Measurements from ENCODE around the gene ANO6.

The ANO6 gene

GRCh38 chr12:45409966-45410365 lies 194.1 kb downstream of the ANO6 start:
- DNase-seq: no peak

DNA sequence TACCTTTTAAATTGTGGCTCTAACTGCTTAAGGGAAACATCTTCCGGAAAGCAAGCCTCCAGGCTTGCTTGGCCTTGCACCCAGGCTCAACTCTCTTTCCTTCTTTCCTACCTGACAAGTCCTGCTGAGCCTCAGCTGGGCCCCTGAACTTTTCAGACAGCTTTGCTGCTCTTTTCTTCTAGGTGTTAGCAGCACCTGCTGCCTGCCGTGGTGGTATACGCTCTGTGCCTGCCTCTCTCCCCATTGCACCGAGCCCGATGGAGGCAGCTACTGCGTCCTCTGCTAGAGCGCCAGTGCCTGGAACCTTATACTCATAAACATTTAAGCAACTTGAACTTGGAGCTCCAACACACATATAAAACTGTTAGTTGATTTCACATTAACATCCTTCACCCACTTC lies 195.7 kb downstream of the ANO6 start:
- no peak for DNase-seq

DNA sequence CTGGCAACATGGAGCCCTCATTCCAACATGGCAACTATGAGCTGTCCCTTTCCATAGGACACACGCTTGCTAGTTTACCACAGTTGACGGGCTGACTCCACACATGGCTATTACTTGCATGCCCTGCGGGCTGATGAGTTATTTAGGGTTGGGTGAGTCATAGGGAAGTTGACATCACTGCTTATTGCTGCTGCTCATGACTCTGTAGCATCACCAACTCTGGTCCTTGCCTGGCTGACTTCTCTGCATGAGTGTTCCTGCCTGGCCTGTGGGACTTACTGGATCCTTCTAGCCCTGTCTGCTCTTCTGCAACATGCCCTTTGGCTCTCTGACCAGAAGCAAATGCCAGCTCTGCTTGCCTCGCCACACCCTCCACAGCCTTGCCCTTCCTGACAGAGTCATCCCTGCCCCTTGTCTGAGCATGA lies 199.5 kb downstream of the ANO6 start:
- peak in 1 of 2 donors; percentile 8 for DNase-seq

DNA sequence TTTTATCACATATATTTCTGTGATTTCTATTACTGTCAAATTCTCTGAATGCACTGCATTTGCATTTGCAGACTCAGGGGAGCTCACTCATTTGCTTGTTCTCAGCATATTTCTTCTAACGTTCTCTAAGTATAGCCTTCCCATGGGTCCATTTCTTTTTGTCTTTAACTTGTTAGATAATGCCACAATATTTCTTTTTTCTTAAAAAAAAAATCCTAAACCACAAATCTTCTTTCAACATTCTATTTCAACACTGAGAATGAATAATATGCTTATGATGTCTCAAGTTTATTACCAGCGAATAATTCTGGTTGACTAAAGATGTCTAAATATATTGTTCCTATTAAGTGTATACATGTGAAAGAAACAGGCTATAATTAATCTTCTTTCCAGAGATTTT lies 200.2 kb downstream of the ANO6 start:
- DNase-seq: no peak

GRCh38 chr12:45418520-45418919 lies 202.6 kb downstream of the ANO6 start:
- no peak for DNase-seq

DNA sequence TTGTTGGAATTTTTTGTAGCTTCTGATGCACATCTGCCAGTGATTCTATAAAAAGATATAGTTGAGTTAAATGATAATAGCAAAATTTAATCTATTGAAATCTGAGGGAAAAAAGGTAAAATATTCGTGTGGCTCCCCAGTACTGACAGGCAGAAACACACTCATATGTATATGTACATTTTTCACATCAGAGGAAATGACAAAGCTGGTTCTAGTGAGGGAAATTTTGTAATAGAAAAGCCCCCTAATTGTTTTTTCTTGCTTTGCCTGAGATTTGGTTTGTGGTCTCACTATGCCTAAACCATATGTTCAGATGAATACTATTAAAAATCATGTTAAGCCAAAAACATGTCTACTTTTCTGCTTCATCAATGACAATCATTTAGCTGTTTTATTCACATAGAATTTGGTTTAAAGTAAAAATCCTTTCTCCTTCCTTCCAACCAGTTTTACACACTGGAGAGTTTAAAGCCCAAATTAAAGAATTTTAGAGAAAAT lies 203.5 kb downstream of the ANO6 start:
- DNase-seq: no peak

DNA sequence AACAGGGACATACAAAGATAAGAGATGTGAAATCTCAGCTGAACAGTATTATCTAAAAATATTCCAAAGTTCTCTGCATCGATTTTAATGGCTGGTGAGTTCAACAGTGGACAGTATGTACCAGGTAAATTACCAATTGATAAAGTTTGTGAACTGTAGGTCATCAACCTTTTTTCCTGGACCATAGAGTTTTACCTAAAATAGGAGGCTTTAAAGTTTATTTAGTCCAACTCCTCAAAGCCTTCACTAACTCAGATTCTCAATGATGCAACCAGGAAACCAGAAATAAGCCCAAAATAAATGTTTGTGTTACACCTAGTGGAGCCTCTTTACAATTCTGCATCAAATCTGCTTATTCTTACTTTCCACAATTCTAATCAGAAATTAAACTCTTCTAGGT lies 205.8 kb downstream of the ANO6 start:
- DNase-seq: no peak

GRCh38 chr12:45423931-45424330 lies 208.0 kb downstream of the ANO6 start:
- DNase-seq: no peak

- DNase-seq: no peak
Observed at GRCh38 chr12:45425426-45425825, 209.5 kb downstream of the ANO6 start.

DNA sequence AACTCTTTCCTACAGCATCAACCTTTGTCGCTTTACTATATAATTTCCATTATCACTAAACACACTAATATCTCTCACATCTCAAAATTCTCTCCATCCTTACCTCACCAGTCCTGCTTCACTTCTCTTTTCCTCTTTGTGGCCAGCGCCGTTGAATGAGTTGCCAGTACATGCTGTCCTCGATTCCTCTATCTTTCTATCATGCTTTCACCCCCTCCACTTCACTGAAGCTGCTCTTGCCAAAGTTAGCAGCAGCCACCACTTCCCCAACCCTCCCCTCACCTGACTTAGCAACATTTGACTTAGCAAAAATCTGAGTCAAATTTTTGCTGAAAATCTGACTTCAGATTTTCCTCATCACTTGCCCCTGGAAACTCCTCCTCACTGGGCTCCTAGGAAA lies 210.4 kb downstream of the ANO6 start:
- no peak for DNase-seq

DNA sequence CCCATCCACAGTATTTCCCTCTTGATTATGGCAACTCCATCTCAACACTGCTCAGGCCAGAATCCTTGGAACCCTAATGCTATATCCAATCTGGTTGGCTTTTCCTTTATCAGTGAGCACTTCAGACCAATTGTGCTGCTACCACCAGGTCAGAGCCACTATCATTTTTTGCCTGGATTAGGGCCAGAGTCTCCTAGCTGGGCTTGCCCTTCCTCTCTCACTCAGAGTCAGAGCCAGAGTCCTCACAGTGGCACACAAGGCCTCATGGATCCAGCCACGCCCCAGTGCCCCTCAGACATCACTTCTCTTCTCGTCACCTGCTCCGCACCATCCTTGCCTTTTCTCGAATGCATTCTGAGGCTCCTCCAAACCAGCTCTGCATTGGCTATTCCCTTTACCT lies 211.1 kb downstream of the ANO6 start:
- DNase-seq: no peak

GRCh38 chr12:45429831-45430230 lies 213.9 kb downstream of the ANO6 start:
- no peak for DNase-seq

- DNase-seq: no peak
Observed at GRCh38 chr12:45431126-45431525, 215.2 kb downstream of the ANO6 start.

DNA sequence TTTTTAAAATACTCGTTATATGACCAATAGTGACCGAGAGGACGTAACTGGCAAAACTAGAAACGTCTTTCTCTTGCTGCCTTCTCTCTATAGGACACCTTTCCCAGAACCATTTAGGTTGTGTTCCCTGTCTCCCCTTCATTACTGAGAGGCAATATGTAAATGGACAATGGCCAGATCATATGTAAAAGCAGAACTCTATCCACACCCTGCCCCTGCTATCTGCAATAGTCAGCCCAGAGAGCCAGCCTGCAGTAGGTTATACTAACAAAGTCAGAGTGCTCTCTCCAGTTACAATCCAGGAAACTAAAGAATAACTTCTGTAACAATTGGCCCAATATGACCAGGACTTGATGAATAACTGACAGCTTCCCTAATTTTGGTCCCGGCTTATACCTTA lies 216.8 kb downstream of the ANO6 start:
- no peak for DNase-seq

DNA sequence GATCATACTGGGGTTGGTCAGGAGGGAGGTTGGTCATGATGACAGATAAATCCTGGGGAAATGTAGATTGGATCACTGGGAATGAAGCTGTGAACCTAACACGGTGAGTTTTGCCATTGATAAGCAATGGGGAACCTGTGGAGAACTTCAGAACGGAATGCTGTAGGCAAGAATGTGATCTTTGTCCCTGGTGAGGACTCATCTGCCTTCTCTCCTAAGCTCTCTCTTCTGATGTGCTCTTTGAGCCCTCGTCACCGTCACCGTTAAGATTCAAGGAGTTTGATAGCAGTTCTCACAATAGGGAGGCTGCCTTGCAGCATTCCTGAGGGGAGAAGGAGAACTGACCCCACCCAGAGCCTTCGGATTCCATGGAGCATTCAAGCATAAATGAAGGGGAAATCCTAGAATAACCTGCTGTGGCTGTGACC lies 217.6 kb downstream of the ANO6 start:
- no peak for DNase-seq

GRCh38 chr12:45434094-45434493 lies 218.2 kb downstream of the ANO6 start:
- no peak for DNase-seq

DNA sequence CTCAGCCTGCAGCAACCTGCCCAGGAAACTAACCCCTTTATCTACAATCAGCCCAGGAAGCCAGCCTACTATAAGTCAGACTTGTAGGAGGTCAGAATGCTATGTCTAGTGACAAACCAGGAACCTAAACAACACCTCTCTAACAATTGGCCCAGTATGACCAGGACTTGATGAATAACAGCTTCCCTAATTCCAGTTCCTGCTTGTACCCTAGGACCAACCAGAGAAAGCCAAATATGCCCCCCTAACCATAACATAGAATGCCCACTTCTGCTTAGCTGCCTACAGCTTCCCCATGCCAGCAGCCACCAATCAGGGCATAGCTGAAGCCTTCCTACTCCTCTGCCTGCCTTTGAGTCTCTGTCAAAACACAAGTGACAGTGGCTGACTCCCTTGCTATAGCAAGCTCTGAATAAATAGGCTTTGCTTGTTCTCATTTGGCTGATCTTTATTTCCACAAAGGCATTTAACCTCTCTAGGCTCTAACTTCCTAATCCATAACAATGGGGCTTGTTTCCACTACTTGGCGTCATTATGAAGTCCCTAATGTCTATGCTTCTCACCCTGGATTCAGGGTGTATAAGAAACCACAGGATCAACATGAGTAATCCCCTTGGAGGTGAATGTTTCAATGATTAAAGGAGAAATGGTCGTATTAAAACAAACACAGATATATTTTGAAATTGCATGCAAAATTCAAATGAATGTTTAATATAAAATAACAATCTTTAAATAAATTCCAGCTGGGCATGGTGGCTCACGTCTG lies 220.2 kb downstream of the ANO6 start:
- peak; percentile 8 to 15 for DNase-seq

- DNase-seq: no peak
Observed at GRCh38 chr12:45439039-45439438, 223.1 kb downstream of the ANO6 start.

DNA sequence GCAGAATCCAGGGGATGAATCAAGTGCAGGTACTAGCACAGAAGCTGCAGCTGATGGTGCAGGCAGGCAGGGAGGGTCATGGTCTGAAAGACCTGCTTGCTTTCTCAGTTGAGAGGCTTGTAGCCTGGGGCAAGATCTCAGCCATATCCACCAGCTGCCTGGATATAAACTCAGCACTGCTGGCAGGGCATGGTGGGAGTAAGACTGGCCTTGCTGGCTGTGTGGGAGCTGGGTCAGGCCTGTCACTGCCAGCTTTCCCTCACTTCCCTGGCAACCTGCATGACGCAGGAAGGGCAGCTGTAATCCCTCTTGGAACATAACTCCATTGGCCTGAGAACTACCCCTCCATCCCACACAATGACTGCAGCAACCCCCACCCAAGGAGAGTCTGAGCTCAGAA lies 230.1 kb downstream of the ANO6 start:
- no peak for DNase-seq

DNA sequence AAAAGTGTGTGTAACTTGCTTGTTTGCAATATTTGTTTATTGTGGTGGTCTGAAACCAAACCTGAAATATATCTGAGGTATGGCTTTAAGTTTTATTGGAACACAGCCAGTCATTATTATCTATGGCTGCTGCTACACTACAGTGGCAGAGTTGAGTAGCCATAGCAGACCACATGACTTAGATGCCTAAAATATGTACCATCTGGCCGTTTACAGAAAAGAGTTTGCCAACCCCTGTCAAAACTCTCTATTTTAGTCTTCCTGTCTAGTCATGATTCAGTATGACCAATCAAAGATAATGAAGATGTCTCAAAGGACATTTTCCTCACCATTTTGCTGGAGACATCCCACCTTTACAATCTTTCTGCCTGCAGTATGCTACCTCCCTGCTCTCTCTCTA lies 242.3 kb downstream of the ANO6 start:
- DNase-seq: no peak

DNA sequence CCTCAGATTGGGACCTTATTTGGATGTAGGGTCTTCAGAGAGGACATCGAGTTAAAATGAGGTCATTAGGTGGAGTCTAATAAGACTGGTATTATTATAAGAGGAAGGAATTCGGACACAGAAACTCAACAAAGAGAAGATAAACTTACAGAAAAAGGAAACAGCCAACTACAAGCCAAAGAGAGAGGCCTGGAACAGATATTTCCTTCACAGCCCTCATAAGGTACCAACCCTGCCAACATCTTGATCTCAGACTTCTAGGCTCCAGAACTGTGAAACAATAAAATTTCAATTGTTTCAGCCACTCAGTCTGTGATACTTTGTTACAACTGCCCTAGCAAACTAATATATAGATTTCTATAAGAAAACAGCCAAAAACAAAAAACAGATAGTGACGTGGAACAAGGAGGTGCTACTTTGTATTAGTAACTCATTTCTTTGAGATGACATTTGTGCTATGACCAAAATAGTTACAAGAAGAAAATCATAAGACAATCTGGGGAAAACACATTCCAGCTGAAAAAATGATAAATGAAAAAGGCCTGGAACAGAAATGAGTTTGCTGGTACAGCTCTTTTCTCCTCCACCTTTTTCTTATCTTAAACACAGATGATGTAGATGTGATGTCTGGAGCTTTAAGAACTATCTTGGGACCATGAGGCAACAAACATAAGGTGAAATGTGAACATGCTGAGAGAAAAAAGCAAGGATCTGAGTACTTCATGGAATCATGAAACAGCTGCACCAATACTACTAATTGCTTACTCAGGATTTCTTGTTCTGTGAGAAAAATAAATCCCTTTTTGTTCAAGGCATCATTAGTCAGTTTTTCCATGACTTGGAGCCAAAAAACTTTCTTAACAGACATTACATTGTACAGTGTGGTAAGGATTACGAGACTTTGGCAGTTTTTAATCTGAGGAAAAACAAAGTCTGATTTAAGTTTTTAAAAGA lies 243.2 kb downstream of the ANO6 start:
- no peak for DNase-seq

- DNase-seq: no peak
Observed at GRCh38 chr12:45462506-45462905, 246.6 kb downstream of the ANO6 start.

DNA sequence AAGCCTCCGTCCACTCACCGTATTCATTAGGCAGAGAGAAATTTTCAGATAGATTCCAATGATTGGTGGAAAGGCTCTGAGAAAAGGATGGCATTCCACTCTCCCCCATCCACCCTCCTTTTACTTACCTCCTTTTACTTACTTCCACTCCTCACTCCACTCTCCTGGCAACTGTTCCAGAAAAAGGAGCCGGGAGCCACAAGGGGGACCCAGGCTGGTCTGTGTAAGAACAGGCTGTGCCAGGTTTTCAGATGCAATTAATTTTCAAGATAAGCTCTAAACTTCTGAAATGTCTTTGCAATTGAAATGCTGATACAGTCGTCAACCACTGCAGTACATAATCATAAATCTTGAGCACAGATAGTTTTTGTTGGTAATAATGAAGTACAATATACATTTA lies 248.8 kb downstream of the ANO6 start:
- no peak for DNase-seq

All from CD4-positive, alpha-beta T cell treated with Interferon alpha-2 for 1 hour (primary cell).